GM18907 (cell line): ENCODE data around the gene GIPC3.
"Not testable (repeated sequence)": the region's sequence is repeated elsewhere in the genome, so short reads cannot be mapped to it uniquely, and the experiment has no call there.

Experiments used
- ATAC-seq: cut with Tn5 transposase; IDR thresholded peaks from one replicate; pipeline ENCODE4 v1.9.1; 2021; ENCODE audit warnings: mild to moderate bottlenecking, moderate library complexity; ENCODE audit not compliant: unreplicated experiment

GIPC3 gene

DNA sequence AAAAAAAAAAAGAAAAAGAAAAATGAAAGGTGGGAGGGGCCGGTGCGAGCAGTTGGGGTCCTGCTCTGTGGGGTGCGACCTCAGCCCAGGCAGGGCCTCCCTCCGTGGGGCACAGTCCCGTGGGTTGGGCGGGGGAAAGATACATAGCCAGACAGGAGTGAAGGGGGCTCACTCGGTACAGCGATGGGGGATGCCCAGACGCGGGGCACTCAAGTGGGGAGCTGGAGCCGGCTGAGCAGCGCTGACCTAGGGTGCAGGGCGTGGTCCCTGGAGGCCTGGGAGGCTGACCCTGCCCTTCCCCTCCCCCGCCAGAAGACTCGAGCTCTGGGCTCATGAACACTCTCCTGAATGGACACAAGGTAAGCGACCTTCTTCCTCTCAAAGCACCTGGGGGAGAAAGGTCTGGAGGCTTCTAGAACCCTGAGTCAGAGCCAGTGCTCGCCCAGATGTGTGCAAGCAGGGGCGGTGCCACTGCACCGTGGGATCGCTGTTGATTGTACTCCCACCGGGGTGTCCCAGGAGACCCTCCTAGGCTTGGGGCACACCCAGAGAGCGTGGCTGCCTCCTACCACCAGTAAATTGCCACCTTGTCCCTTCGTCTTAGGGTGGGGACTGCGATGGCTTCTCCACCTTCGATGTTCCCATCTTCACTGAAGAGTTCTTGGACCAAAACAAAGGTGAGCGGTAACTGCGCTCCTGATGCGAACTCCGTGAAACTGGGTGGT is 9.2 kb upstream of the GIPC3 start:
- ATAC-seq = no peak

DNA sequence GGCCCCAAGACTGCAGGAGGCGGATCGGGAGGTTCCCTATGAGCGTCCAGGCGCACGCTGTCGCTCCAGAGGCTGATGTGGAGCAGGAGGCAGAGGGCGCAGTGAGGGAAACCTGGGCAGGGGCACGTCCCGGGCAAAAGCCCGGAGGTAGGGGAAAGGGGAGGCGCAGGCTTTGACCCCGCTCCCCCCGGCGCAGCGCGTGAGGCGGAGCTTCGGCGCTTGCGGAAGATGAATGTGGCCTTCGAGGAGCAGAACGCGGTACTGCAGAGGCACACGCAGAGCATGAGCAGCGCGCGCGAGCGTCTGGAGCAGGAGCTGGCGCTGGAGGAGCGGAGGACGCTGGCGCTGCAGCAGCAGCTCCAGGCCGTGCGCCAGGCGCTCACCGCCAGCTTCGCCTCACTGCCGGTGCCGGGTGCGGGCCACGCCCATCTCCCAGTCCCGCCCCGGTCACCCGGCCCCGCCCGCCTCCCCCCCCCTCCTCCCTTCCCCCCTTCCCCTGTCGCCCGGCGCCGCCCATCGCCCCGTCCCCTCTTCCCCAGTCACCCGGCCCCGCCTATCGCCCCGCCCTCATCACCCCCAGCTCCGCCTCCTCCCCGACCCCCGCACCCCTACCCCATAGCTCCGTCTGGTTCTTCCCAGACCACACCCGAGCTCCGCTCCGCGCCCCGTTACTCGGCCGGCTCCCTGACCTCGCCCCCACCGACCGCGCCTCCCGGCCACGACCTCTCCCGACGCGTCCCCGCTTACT is 8.4 kb upstream of the GIPC3 start:
- no peak for ATAC-seq

DNA sequence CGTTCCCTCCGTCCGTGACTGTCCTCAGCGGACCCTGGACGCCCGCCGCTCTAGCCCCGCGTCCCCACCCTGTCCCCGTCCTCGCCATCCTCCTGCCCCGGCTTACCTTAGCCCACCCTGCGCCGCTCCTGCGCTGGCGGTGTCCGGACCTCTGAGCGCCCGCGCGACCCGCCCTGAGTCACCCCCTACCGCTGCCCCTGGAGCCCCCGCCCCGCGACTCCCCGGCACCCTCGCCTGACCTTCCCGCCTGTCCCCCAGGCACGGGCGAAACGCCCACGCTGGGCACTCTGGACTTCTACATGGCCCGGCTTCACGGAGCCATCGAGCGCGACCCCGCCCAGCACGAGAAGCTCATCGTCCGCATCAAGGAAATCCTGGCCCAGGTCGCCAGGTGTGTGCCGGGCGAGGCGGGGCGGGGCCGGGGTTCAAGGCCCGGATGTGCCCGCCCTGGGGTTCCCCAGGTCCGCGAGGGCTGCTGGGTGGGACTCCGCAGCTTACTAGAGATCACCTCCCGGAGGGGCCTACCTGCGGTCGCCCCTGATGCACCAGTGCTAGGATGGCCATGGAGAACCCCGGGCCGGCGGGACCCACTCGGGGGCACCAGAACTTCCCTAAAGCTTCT is 7.4 kb upstream of the GIPC3 start:
- no peak for ATAC-seq

DNA sequence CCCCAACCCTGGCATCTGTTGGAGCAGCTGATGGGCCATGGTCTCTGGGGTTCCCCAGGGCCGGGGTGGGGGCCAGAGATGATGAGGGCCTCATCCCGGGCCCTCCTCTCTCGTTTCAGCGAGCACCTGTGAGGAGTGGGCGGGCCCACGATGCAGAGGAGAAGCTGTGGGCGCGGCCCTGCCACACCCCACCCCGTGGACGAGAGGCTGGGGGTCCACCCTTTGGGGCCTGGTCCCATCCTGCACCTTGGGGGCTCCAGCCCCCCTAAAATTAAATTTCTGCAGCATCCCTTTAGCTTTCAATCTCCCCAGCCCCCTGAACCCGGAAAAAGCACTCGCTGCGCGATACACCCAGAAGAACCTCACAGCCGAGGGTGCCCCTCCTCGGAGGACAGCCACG is 6.9 kb upstream of the GIPC3 start:
- ATAC-seq = no peak

DNA sequence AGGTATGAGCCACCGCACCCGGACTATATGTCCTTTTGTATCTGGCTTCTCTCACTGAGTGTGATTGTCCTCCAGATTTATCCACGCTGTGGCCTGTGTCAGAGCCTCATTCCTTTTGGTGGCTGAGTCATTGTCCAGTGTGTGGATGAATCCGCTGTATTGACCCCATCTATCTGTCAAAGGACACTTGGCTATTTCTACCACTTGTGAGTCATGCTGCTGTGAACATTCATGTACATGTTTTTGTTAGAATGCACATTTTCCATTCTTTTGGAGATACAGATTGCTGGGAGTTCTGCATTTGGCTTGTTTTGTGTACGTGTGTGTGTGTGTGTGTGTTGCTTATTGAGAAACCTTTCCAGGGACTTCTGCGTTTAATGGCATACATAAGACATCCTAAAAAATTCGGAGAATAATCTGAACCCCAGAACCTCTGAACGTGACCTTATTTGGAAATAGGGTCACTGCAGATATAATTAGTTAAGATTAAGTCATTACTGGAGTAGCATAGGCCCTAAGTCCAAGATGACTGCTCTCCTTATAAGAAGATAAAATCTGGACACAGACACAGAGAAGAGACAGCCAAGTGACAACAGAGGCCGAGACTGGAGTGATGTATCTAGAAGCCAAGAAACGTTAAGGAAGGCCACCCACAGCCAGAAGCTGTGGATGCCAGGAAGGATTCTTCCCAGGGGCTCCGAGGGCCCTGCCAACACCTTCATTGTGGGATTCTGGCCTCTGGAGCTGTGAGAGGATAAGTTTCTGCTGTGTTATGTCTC is 4.9 kb upstream of the GIPC3 start:
- ATAC-seq = no peak

DNA sequence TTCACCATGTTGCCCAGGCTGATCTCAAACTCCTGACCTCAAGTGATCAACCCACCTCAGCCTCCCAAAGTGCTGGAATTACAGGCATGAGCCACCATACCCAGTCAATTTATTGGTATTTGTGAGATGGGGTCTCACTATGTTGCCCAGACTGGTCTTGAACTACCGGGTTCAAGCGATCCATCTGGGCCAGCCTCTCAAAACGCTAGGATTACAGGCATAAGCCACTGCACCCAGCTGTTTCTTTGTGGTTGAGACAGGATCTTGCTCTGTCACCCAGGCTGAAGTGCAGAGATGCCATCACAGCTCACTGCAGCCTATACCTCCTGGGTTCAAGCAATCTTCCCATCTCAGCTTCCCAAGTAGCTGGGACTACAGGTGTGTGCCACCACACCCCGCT is 3.5 kb upstream of the GIPC3 start:
- ATAC-seq = not testable (repeated sequence)

- not testable (repeated sequence) for ATAC-seq
These were observed 1.1 kb upstream of the GIPC3 start for GRCh38 chr19:3584036-3584802.

DNA sequence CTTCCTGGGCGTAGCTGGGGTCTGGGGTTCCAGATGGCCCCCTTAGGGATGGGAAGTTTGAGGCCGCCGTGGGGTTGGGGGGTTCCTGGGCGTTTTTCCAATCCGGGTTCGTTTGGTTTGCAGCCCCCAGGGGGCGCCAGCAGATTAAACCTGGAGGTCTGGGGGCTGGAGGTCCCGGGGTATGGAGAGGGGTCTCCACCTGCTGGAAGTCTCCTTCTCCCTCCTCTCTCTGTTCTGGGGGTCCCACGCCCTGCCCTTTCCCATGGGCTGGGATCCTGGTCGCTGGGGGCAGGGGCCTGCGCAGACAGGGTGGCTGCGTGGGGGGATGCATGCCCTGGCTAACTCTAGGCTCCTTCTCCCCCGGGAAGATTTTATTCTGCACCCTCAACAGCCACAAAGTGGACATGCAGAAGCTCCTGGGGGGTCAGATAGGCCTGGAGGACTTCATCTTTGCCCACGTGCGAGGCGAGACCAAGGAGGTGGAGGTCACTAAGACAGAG is 899 bp downstream of the GIPC3 start:
- ATAC-seq = no peak

DNA sequence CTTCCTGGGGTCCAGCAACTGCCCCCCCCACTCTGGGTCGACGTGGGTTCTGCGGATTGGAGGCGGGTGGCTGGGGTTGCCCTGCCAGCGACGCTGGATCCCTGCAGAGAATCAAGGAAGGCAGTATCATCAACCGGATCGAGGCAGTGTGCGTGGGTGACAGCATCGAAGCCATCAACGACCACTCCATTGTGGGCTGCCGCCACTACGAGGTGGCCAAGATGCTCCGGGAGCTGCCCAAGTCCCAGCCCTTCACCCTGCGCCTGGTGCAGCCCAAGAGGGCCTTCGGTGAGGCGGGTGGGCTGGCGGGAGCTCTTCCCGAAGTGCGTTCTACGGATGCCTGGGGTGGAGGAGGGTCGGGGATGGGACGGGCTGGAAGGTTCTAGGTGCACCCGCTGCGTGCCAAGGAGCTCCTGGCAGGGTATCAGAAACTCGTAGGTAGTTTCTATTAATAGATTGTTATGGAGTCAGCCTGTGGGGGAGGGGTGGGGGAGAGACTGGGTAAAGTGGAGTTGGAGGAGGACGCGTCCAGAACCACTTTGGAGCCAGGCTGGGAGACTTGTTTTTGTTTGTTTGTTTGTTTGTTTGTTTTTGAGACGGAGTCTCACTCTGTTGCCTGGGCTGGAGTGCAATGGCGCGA is 1.5 kb downstream of the GIPC3 start:
- no peak for ATAC-seq

GRCh38 chr19:3589439-3589838 is 4.2 kb downstream of the GIPC3 start:
- ATAC-seq = no peak

DNA sequence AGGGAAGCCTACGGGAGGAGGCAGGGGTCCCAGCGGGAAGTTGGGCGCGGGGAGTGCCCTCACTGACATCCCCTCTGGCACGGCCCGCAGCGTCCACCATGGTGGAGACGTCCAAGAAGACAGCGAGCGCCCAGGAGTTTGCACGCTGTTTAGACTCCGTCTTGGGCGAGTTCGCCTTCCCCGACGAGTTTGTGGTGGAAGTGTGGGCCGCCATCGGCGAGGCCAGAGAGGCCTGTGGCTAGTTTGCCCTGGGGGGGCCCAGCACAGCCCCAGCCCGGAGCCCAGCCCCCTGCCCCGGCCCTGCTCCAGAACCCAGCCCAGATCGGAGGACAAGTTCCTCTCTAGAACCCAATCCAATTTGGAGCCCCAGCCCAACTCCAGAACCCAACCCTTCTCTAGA is 4.7 kb downstream of the GIPC3 start:
- no peak for ATAC-seq

GRCh38 chr19:3590991-3591659 is 5.8 kb downstream of the GIPC3 start:
- ATAC-seq = no peak

- no peak for ATAC-seq
These were observed 6.8 kb downstream of the GIPC3 start for GRCh38 chr19:3591876-3592613.

- no peak for ATAC-seq
These were observed 7.9 kb downstream of the GIPC3 start for GRCh38 chr19:3593156-3593555.

DNA sequence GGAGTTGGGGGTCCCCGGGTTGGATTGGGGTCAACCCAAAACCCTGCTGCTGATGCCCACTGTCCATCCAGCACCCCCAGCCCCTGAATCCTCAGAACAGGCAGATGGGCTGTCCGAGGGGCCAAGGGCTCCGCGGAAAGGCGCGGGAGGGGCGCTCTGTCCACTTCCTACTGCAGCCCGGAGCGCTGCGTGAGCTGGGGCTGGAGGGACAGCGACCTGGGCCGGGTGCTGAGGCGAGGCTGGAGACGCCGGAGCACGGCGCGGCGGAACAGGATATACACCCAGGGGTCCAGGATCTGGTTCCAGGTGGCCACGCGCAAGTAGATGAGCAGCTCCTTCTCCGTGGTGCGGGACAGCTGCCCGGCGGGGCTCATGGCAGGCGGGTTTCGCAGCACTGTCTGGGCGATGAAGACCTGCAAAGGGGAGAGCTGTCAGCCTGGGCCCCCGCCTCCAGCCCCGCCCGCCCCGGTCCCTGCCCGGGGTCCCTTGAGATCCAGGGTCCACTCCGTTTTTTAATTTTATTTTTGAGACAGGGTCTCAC is 10.3 kb downstream of the GIPC3 start:
- ATAC-seq = no peak

DNA sequence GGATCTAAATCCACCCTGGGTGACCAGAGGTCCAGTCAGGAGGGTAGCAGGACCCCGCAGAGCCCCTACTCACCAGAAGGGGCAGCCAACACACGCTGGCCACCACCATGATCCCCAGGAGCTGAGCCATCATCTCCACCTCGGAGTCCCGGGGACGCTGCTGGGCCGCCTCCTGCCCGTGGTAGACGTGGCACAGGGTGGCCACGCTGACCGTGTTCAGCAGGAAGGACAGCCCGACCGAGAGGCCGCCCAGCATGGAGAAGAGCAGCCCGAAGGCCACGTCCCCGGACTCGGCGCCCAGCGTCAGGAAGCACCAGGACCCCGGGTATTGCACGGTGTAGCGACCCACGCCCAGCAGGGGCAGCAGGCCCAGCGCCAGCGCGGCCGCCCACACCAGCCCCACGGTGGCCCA is 14.5 kb downstream of the GIPC3 start:
- no peak for ATAC-seq

GRCh38 chr19:3601021-3601420 is 15.7 kb downstream of the GIPC3 start:
- ATAC-seq = no peak

- no peak for ATAC-seq
These were observed 18.0 kb downstream of the GIPC3 start for GRCh38 chr19:3603121-3603811.
